ENCODE results near the gene ZBTB11. TPM values are rescaled to one million over a fixed set of nuclear protein-coding genes. Genes with fewer than 3 reads are reported as not detected.

The ZBTB11 gene
- total and polyA plus RNA-seq, 9 of the 15 experiments (the other 6 are each of a cell fraction or from before 2014, with no cell fraction given), result 6.2 to 31.9 (median 21.4) TPM

- intact Hi-C loops (cut with micrococcal nuclease), result loop anchor here (2.0 to 10.0 kb wide), 3 partner anchors 45 to 1281 kb away; partner anchors contain the start of genes LNP1 and TOMM70
- FAIRE-seq, result no peak
- peaks cover 5 to 8% of the 10 kb centered on the region in 2 experiments; a peak in 3 of 5 replicates for H3K4me1 ChIP-seq (replicated peaks in 1 of 2; ENCODE audit: control insufficient read depth in 2 of 2, insufficient read depth in 2 of 2, low read length in 2 of 2)
- H3K79me2 ChIP-seq (ENCODE audit: control insufficient read depth, insufficient read depth, low read length), result peaks cover 65% of the 10 kb centered on the region
- no TSS peak for BruUV-seq (replicated peaks)
- H3K27ac ChIP-seq (ENCODE audit: extremely low read depth, low read depth, low read length), result peak overlapping the region; percentile 98
- peak overlapping the region; percentile 93 to 100 for H3K9ac ChIP-seq (ENCODE audit: insufficient read depth in 1 of 2, low read depth in 2 of 2, low read length in 2 of 2)
- ATAC-seq, result peak; percentile 5
- DNase-seq (ENCODE audit: extremely low read depth in 1 of 4, low spot score in 3 of 4), result no peak
- 0% methylated on average over 11 of the region's 11 CpGs for WGBS (ENCODE audit: insufficient coverage, low coverage, missing lambda C conversion rate)
- peaks cover 53% of the 10 kb centered on the region for H3K36me3 ChIP-seq (ENCODE audit: control insufficient read depth, insufficient read depth, low read length)
- peak overlapping the region; percentile 99 for H3K4me2 ChIP-seq (ENCODE audit: insufficient read depth, low read length)
- no peaks in the 10 kb centered on the region for H3K9me3 ChIP-seq (replicated peaks; ENCODE audit: control insufficient read depth, insufficient read depth, low read depth, low read length)
- ChIA-PET POLR2A (interaction anchor here (0.6 to 4.6 kb wide), 4 partner anchors 9 to 160 kb away, joined by 3 to 70 read pairs (median 5); partner anchors contain the start of genes CEP97 and ZBTB11), CTCF (ENCODE audit: low intra/inter-chr PET ratio) (no interaction called here)
- peak overlapping the region; percentile 86 for H3K4me3 ChIP-seq
- H3K9me1 ChIP-seq (ENCODE audit: control insufficient read depth, insufficient read depth, low read length), result no peaks in the 10 kb centered on the region
- peak overlapping the region; percentile 81; the same call in 1 of the 2 replicates for H2AFZ ChIP-seq (ENCODE audit: low read depth, low read length)
- peaks cover 7% of the 10 kb centered on the region; the same call in 1 of the 2 replicates for H4K20me1 ChIP-seq (replicated peaks; ENCODE audit: control insufficient read depth, insufficient read depth, low read length)
- in situ Hi-C loops (cut with MboI), result loop anchor here (10.0 kb wide), 1 partner anchor 111 kb away; the partner anchor contains the start of gene PCNP
- no peaks in the 10 kb centered on the region for H3K27me3 ChIP-seq (ENCODE audit: control insufficient read depth in 2 of 2, insufficient read depth in 2 of 2, low read length in 2 of 2)
- TF ChIP-seq ZBTB11 (CRISPR knock-in tag; IDR thresholded peaks at IDR 0.05) (no peak), CHD4 (IDR thresholded peaks at IDR 0.05; ENCODE audit: insufficient read depth, insufficient replicate concordance, low read depth, low read length, poor library complexity, severe bottlenecking) (no peak), NR3C1 (CRISPR knock-in tag; IDR thresholded peaks at IDR 0.05) (no peak), MCM3 (IDR thresholded peaks at IDR 0.05) (no peak), HNRNPK (IDR thresholded peaks at IDR 0.05; ENCODE audit: low read depth, low read length, poor library complexity, severe bottlenecking) (no peak), NFYB (IDR thresholded peaks at IDR 0.05; ENCODE audit: extremely low read depth, insufficient read length) (no peak), AFF4 (CRISPR knock-in tag; IDR thresholded peaks at IDR 0.05) (0 out of 2 replicates have a peak, but pooled peaks have one; percentile 12), USF2 (CRISPR knock-in tag; IDR thresholded peaks at IDR 0.05) (no peak), FOXK1 (CRISPR knock-in tag; IDR thresholded peaks at IDR 0.05; ENCODE audit: borderline replicate concordance) (0 out of 2 replicates have a peak, but pooled peaks have one; percentile 28), PML (IDR thresholded peaks at IDR 0.05; ENCODE audit: low read length) (0 out of 2 replicates have a peak, but pooled peaks have one; percentile 6), ZNF174 (CRISPR knock-in tag; IDR thresholded peaks at IDR 0.05) (no peak), JUN (IDR thresholded peaks at IDR 0.05; ENCODE audit: borderline replicate concordance, low read depth, low read length) (no peak), JUN (CRISPR knock-in tag; IDR thresholded peaks at IDR 0.05; ENCODE audit: borderline replicate concordance) (no peak)
Measured at GRCh38 chr3:101685870-101686307, 9.0 kb upstream of the ZBTB11 start.

Data from K562 (cell line).